HG02870 (cell line): ENCODE measurements around the gene CFAP119.
"Not testable (repeated sequence)": the region's sequence is repeated elsewhere in the genome, so short reads cannot be mapped to it uniquely, and the experiment has no call there.

Experiments used
- ATAC-seq: cut with Tn5 transposase; IDR thresholded peaks from one replicate; pipeline ENCODE4 v1.9.1; 2021; ENCODE audit warnings: mild to moderate bottlenecking, moderate library complexity; ENCODE audit not compliant: unreplicated experiment

The CFAP119 gene

GRCh38 chr16:30761928-30762902 is at the start of gene CFAP119, which contains the start of gene RNF40:
Gene CFAP119, minus strand, starts transcription at chr16:30762062. Its CDS starts 314 bp downstream, at chr16:30761748.
Gene RNF40, plus strand, starts transcription at chr16:30762322. Its CDS starts 224 bp downstream, at chr16:30762546.
- ATAC-seq, result peak; percentile 88

- not testable (repeated sequence) for ATAC-seq
Measured at GRCh38 chr16:30809675-30810074, 47.8 kb upstream of the CFAP119 start.

GRCh38 chr16:30808890-30809426 is 47.1 kb upstream of the CFAP119 start:
- ATAC-seq, result not testable (repeated sequence)

GRCh38 chr16:30808146-30808545 is 46.3 kb upstream of the CFAP119 start:
- no peak for ATAC-seq

- no peak for ATAC-seq
Measured at GRCh38 chr16:30805370-30806169, 43.7 kb upstream of the CFAP119 start.

GRCh38 chr16:30805056-30805369 is 43.2 kb upstream of the CFAP119 start:
- no peak for ATAC-seq

GRCh38 chr16:30802936-30803335 is 41.1 kb upstream of the CFAP119 start:
- no peak for ATAC-seq

- no peak for ATAC-seq
Measured at GRCh38 chr16:30797670-30798309, 35.9 kb upstream of the CFAP119 start.

- no peak for ATAC-seq
Measured at GRCh38 chr16:30794634-30795033, 32.8 kb upstream of the CFAP119 start.

- no peak for ATAC-seq
Measured at GRCh38 chr16:30793508-30794069, 31.7 kb upstream of the CFAP119 start.

GRCh38 chr16:30787613-30788378 is 25.9 kb upstream of the CFAP119 start:
- no peak for ATAC-seq

- ATAC-seq, result no peak
Measured at GRCh38 chr16:30786936-30787612, 25.2 kb upstream of the CFAP119 start, which contains the start of gene ZNF629. Gene ZNF629, minus strand, starts transcription at chr16:30787205. Its CDS starts 2,723 bp downstream, at chr16:30784482.

- no peak for ATAC-seq
Measured at GRCh38 chr16:30786115-30786935, 24.5 kb upstream of the CFAP119 start.

GRCh38 chr16:30785126-30786106 is 23.6 kb upstream of the CFAP119 start:
- ATAC-seq, result no peak

GRCh38 chr16:30784215-30784614 is 22.4 kb upstream of the CFAP119 start:
- ATAC-seq, result no peak

- no peak for ATAC-seq
Measured at GRCh38 chr16:30783280-30784109, 21.6 kb upstream of the CFAP119 start.
